ENCODE results near the gene TRPM1.
A peak's percentile ranks its signal among the peaks of the same experiment; 100 is the strongest.

Gene TRPM1

GRCh38 chr15:31013863-31014607 is 87.5 kb downstream of the TRPM1 start:
- Histone ChIP-seq H3K27me3 (ENCODE audit: control insufficient read depth in 5 of 5, insufficient read depth in 4 of 5, low read length in 5 of 5) (no peaks in the 10 kb centered on the region), H3K27ac (ENCODE audit: low read depth, low read length) (no peak overlapping the region), H3K9ac (ENCODE audit: low read length in 5 of 5) (no peak overlapping the region)

GRCh38 chr15:31012455-31012854 is 89.1 kb downstream of the TRPM1 start:
- H3K4me3 ChIP-seq (ENCODE audit: low read depth in 1 of 5, low read length in 5 of 5) = no peak overlapping the region
- no peaks in the 10 kb centered on the region for H3K4me1 ChIP-seq (ENCODE audit: control insufficient read depth in 5 of 5, insufficient read depth in 5 of 5, low read length in 5 of 5)
- H3K27me3 ChIP-seq (ENCODE audit: control insufficient read depth in 5 of 5, insufficient read depth in 4 of 5, low read length in 5 of 5) = no peaks in the 10 kb centered on the region
- no peak overlapping the region for H3K9ac ChIP-seq (ENCODE audit: low read length in 5 of 5)
- H3K9me3 ChIP-seq (ENCODE audit: control insufficient read depth in 5 of 5, low read length in 5 of 5) = peaks cover 0 to 13% (median 12%) of the 10 kb centered on the region in 5 donors
- H3K27ac ChIP-seq (ENCODE audit: low read depth, low read length) = no peak overlapping the region
- no peaks in the 10 kb centered on the region for H3K36me3 ChIP-seq (ENCODE audit: control insufficient read depth in 5 of 5, insufficient read depth in 5 of 5, low read length in 5 of 5)

More at GRCh38 chr15:31013863-31014607, 87.5 kb downstream of the TRPM1 start:
- peaks cover 0 to 13% (median 12%) of the 10 kb centered on the region in 5 donors for H3K9me3 ChIP-seq (ENCODE audit: control insufficient read depth in 5 of 5, low read length in 5 of 5)
- H3K4me3 ChIP-seq (ENCODE audit: low read depth in 1 of 5, low read length in 5 of 5) = no peak overlapping the region
- H3K4me1 ChIP-seq (ENCODE audit: control insufficient read depth in 5 of 5, insufficient read depth in 5 of 5, low read length in 5 of 5) = no peaks in the 10 kb centered on the region
- H3K36me3 ChIP-seq (ENCODE audit: control insufficient read depth in 5 of 5, insufficient read depth in 5 of 5, low read length in 5 of 5) = no peaks in the 10 kb centered on the region

- Histone ChIP-seq H3K9ac (ENCODE audit: low read length in 5 of 5) (no peak overlapping the region), H3K9me3 (ENCODE audit: control insufficient read depth in 5 of 5, low read length in 5 of 5) (peaks cover 0 to 13% (median 12%) of the 10 kb centered on the region in 5 donors), H3K36me3 (ENCODE audit: control insufficient read depth in 5 of 5, insufficient read depth in 5 of 5, low read length in 5 of 5) (no peaks in the 10 kb centered on the region), H3K4me1 (ENCODE audit: control insufficient read depth in 5 of 5, insufficient read depth in 5 of 5, low read length in 5 of 5) (no peaks in the 10 kb centered on the region), H3K27me3 (ENCODE audit: control insufficient read depth in 5 of 5, insufficient read depth in 4 of 5, low read length in 5 of 5) (no peaks in the 10 kb centered on the region), H3K27ac (ENCODE audit: low read depth, low read length) (no peak overlapping the region), H3K4me3 (ENCODE audit: low read depth in 1 of 5, low read length in 5 of 5) (no peak overlapping the region)
These were observed 91.5 kb downstream of the TRPM1 start for GRCh38 chr15:31010036-31010435.

- Histone ChIP-seq H3K4me1 (ENCODE audit: control insufficient read depth in 5 of 5, insufficient read depth in 5 of 5, low read length in 5 of 5) (peaks cover 0 to 10% (median 6%) of the 10 kb centered on the region in 5 donors), H3K9ac (ENCODE audit: low read length in 5 of 5) (no peak overlapping the region), H3K9me3 (ENCODE audit: control insufficient read depth in 5 of 5, low read length in 5 of 5) (no peaks in the 10 kb centered on the region), H3K36me3 (ENCODE audit: control insufficient read depth in 5 of 5, insufficient read depth in 5 of 5, low read length in 5 of 5) (no peaks in the 10 kb centered on the region), H3K27ac (ENCODE audit: low read depth, low read length) (no peak overlapping the region), H3K4me3 (ENCODE audit: low read depth in 1 of 5, low read length in 5 of 5) (no peak overlapping the region), H3K27me3 (ENCODE audit: control insufficient read depth in 5 of 5, insufficient read depth in 4 of 5, low read length in 5 of 5) (peaks cover 0 to 9% (median 3%) of the 10 kb centered on the region in 5 donors)
These were observed 95.9 kb downstream of the TRPM1 start for GRCh38 chr15:31005660-31006059.

GRCh38 chr15:31004220-31004733 is 97.2 kb downstream of the TRPM1 start:
- Histone ChIP-seq H3K4me1 (ENCODE audit: control insufficient read depth in 5 of 5, insufficient read depth in 5 of 5, low read length in 5 of 5) (peaks cover 0 to 10% (median 6%) of the 10 kb centered on the region in 5 donors), H3K4me3 (ENCODE audit: low read depth in 1 of 5, low read length in 5 of 5) (peak overlapping the region in 1 of 5 donors; percentile 13), H3K9ac (ENCODE audit: low read length in 5 of 5) (no peak overlapping the region), H3K36me3 (ENCODE audit: control insufficient read depth in 5 of 5, insufficient read depth in 5 of 5, low read length in 5 of 5) (no peaks in the 10 kb centered on the region), H3K27me3 (ENCODE audit: control insufficient read depth in 5 of 5, insufficient read depth in 4 of 5, low read length in 5 of 5) (peaks cover 0 to 9% (median 3%) of the 10 kb centered on the region in 5 donors), H3K27ac (ENCODE audit: low read depth, low read length) (no peak overlapping the region), H3K9me3 (ENCODE audit: control insufficient read depth in 5 of 5, low read length in 5 of 5) (no peaks in the 10 kb centered on the region)

GRCh38 chr15:31001702-31002101 is 99.8 kb downstream of the TRPM1 start:
- Histone ChIP-seq H3K27me3 (ENCODE audit: control insufficient read depth in 5 of 5, insufficient read depth in 4 of 5, low read length in 5 of 5) (peaks cover 0 to 9% (median 3%) of the 10 kb centered on the region in 5 donors), H3K36me3 (ENCODE audit: control insufficient read depth in 5 of 5, insufficient read depth in 5 of 5, low read length in 5 of 5) (no peaks in the 10 kb centered on the region), H3K9me3 (ENCODE audit: control insufficient read depth in 5 of 5, low read length in 5 of 5) (peaks cover 0 to 4% (median 4%) of the 10 kb centered on the region in 5 donors), H3K27ac (ENCODE audit: low read depth, low read length) (no peak overlapping the region), H3K9ac (ENCODE audit: low read length in 5 of 5) (no peak overlapping the region), H3K4me3 (ENCODE audit: low read depth in 1 of 5, low read length in 5 of 5) (no peak overlapping the region), H3K4me1 (ENCODE audit: control insufficient read depth in 5 of 5, insufficient read depth in 5 of 5, low read length in 5 of 5) (peaks cover 0 to 10% (median 6%) of the 10 kb centered on the region in 5 donors)

- H3K9ac ChIP-seq (ENCODE audit: low read length in 5 of 5) = no peak overlapping the region
- H3K4me3 ChIP-seq (ENCODE audit: low read depth in 1 of 5, low read length in 5 of 5) = no peak overlapping the region
- H3K4me1 ChIP-seq (ENCODE audit: control insufficient read depth in 5 of 5, insufficient read depth in 5 of 5, low read length in 5 of 5) = peaks cover 0 to 10% (median 6%) of the 10 kb centered on the region in 5 donors
- no peak overlapping the region for H3K27ac ChIP-seq (ENCODE audit: low read depth, low read length)
- peaks cover 0 to 4% (median 4%) of the 10 kb centered on the region in 5 donors for H3K9me3 ChIP-seq (ENCODE audit: control insufficient read depth in 5 of 5, low read length in 5 of 5)
- peaks cover 0 to 9% (median 3%) of the 10 kb centered on the region in 5 donors for H3K27me3 ChIP-seq (ENCODE audit: control insufficient read depth in 5 of 5, insufficient read depth in 4 of 5, low read length in 5 of 5)
- H3K36me3 ChIP-seq (ENCODE audit: control insufficient read depth in 5 of 5, insufficient read depth in 5 of 5, low read length in 5 of 5) = no peaks in the 10 kb centered on the region
These were observed 101.8 kb downstream of the TRPM1 start for GRCh38 chr15:30999729-31000128.

GRCh38 chr15:30997270-30997669 is 104.3 kb downstream of the TRPM1 start:
- H3K27ac ChIP-seq (ENCODE audit: low read depth, low read length) = no peak overlapping the region
- H3K9ac ChIP-seq (ENCODE audit: low read length in 5 of 5) = no peak overlapping the region
- H3K36me3 ChIP-seq (ENCODE audit: control insufficient read depth in 5 of 5, insufficient read depth in 5 of 5, low read length in 5 of 5) = no peaks in the 10 kb centered on the region
- no peak overlapping the region for H3K4me3 ChIP-seq (ENCODE audit: low read depth in 1 of 5, low read length in 5 of 5)
- H3K9me3 ChIP-seq (ENCODE audit: control insufficient read depth in 5 of 5, low read length in 5 of 5) = peaks cover 0 to 4% (median 4%) of the 10 kb centered on the region in 5 donors
- peaks cover 0 to 5% (median 0%) of the 10 kb centered on the region in 5 donors for H3K27me3 ChIP-seq (ENCODE audit: control insufficient read depth in 5 of 5, insufficient read depth in 4 of 5, low read length in 5 of 5)
- H3K4me1 ChIP-seq (ENCODE audit: control insufficient read depth in 5 of 5, insufficient read depth in 5 of 5, low read length in 5 of 5) = peaks cover 0 to 3% (median 3%) of the 10 kb centered on the region in 5 donors

GRCh38 chr15:30992249-30992864 is 109.2 kb downstream of the TRPM1 start:
- H3K27me3 ChIP-seq (ENCODE audit: control insufficient read depth in 5 of 5, insufficient read depth in 4 of 5, low read length in 5 of 5) = no peaks in the 10 kb centered on the region
- peak overlapping the region; percentile 68 to 96 (median 91) for H3K9ac ChIP-seq (ENCODE audit: low read length in 5 of 5)
- H3K36me3 ChIP-seq (ENCODE audit: control insufficient read depth in 5 of 5, insufficient read depth in 5 of 5, low read length in 5 of 5) = no peaks in the 10 kb centered on the region
- no peaks in the 10 kb centered on the region for H3K9me3 ChIP-seq (ENCODE audit: control insufficient read depth in 5 of 5, low read length in 5 of 5)
- peak overlapping the region; percentile 94 for H3K27ac ChIP-seq (ENCODE audit: low read depth, low read length)
- H3K4me1 ChIP-seq (ENCODE audit: control insufficient read depth in 5 of 5, insufficient read depth in 5 of 5, low read length in 5 of 5) = peaks cover 7 to 35% (median 33%) of the 10 kb centered on the region in 5 donors
- H3K4me3 ChIP-seq (ENCODE audit: low read depth in 1 of 5, low read length in 5 of 5) = peak overlapping the region; percentile 63 to 95 (median 94)
